Measurements from ENCODE around the gene IFITM5. TPM values are rescaled to one million over a fixed set of nuclear protein-coding genes. Genes with fewer than 3 reads are reported as not detected.

The IFITM5 gene
- total RNA-seq, 1 experiment from 2014 or later, result not detected

DNA sequence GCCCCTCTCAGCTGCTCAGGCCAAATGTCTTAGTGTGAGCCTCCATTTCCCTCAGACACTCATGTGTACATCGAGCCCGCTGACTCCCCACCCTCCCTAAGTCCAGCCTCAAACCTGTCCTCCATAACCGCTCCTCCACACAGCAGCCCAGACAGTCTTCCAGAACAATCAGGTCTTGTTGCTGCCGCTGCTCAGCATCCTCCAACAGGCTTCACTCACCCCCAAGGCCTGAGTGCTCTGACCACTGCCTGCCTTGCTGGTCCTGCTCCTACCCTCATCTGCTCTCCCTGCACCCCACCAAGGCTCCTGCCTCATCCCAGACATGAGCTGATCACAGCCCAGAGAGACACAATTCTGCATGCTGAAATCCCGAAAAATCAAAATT is 45.4 kb downstream of the IFITM5 start:
- Histone ChIP-seq H4K20me1 (ENCODE audit: control insufficient read depth, insufficient read depth, insufficient read length) (no peaks in the 10 kb centered on the region), H3K27me3 (ENCODE audit: insufficient read depth, low read length) (no peaks in the 10 kb centered on the region), H3K79me1 (ENCODE audit: insufficient read depth, low read depth, low read length, poor library complexity, severe bottlenecking) (no peaks in the 10 kb centered on the region), H3K23ac (ENCODE audit: insufficient read length, low read depth, low read length) (no peak overlapping the region), H2BK5ac (ENCODE audit: insufficient read length, low read length) (no peak overlapping the region), H3K9me3 (ENCODE audit: control insufficient read depth, low read depth, low read length) (no peaks in the 10 kb centered on the region), H3K4me1 (ENCODE audit: insufficient read depth, low read length) (no peaks in the 10 kb centered on the region), H3K79me2 (ENCODE audit: insufficient read depth, low read length) (no peaks in the 10 kb centered on the region), H2BK20ac (ENCODE audit: low read depth, low read length, poor library complexity, severe bottlenecking) (no peak overlapping the region), H3K18ac (ENCODE audit: insufficient read length, low read depth, low read length) (no peak overlapping the region), H3K27ac (ENCODE audit: insufficient read length, low read depth, low read length) (no peak overlapping the region), H2AFZ (ENCODE audit: low read length) (no peak overlapping the region), H2BK12ac (ENCODE audit: insufficient read length, low read depth, low read length) (no peak overlapping the region), H3K56ac (ENCODE audit: insufficient read length, low read depth, low read length) (no peak overlapping the region), H3K23me2 (ENCODE audit: insufficient read length, low read depth, low read length, poor library complexity, severe bottlenecking) (no peaks in the 10 kb centered on the region), H3K14ac (ENCODE audit: insufficient read depth, low read length) (no peak overlapping the region), H3K4ac (ENCODE audit: low read depth, low read length) (no peak overlapping the region), H4K5ac (ENCODE audit: insufficient read length, low read depth, low read length) (no peak overlapping the region), H3T11ph (ENCODE audit: low read length) (no peak overlapping the region), H3K4me2 (ENCODE audit: insufficient read depth, insufficient read length, low read length) (no peak overlapping the region), H3K9ac (ENCODE audit: extremely low read depth, insufficient read length, low read length) (no peak overlapping the region), H4K91ac (ENCODE audit: insufficient read length, low read depth, low read length) (no peak overlapping the region), H2AK5ac (ENCODE audit: insufficient read length, low read length) (no peak overlapping the region), H4K8ac (replicated peaks; ENCODE audit: insufficient read length, low read depth, low read length) (no peak overlapping the region), H2BK120ac (ENCODE audit: low read depth, low read length, poor library complexity, severe bottlenecking) (no peak overlapping the region), H2BK15ac (ENCODE audit: low read depth, low read length) (no peak overlapping the region)
- Mint-ChIP-seq H3K4me1 (peaks cover 0 to 5% of the 10 kb centered on the region in 2 experiments; a peak in 2 of 4 replicates), H3K9me3 (no peaks in the 10 kb centered on the region; a peak in 1 of 5 replicates), H3K27ac (peak overlapping the region in 1 of 3 experiments; percentile 37; a peak in 2 of 7 replicates), H3K27me3 (ENCODE audit: low read depth) (no peaks in the 10 kb centered on the region; the same call in 1 of the 2 replicates), H3K4me3 (peak overlapping the region in 1 of 2 experiments; percentile 31; a peak in 1 of 5 replicates), H3K36me3 (ENCODE audit: insufficient read depth in 1 of 3, low read depth in 3 of 3) (peaks cover 26 to 40% (median 31%) of the 10 kb centered on the region in 3 experiments)
- WGBS (ENCODE audit: extremely low coverage, insufficient read length, low lambda C conversion rate), result no CpG with 5 or more reads among the region's 5 CpGs
- no peak for DNase-seq
- TF ChIP-seq, protein P1, sequence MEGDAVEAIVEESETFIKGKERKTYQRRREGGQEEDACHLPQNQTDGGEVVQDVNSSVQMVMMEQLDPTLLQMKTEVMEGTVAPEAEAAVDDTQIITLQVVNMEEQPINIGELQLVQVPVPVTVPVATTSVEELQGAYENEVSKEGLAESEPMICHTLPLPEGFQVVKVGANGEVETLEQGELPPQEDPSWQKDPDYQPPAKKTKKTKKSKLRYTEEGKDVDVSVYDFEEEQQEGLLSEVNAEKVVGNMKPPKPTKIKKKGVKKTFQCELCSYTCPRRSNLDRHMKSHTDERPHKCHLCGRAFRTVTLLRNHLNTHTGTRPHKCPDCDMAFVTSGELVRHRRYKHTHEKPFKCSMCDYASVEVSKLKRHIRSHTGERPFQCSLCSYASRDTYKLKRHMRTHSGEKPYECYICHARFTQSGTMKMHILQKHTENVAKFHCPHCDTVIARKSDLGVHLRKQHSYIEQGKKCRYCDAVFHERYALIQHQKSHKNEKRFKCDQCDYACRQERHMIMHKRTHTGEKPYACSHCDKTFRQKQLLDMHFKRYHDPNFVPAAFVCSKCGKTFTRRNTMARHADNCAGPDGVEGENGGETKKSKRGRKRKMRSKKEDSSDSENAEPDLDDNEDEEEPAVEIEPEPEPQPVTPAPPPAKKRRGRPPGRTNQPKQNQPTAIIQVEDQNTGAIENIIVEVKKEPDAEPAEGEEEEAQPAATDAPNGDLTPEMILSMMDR (conservative IDR thresholded peaks at IDR 0.05), result no peak
